Muscle layer of duodenum (tissue), 2 donors: ENCODE results near the gene POLR2J3.
"Not testable (repeated sequence)": the region's sequence is repeated elsewhere in the genome, so short reads cannot be mapped to it uniquely, and the experiment has no call there.

Experiments used
- H3K27ac ChIP-seq: one replicate; pipeline ENCODE4 v1.7.0; 2013; ENCODE audit warnings: mild to moderate bottlenecking, low read length
- H3K27me3 ChIP-seq: one replicate; pipeline ENCODE4 v1.7.0; 2013; ENCODE audit warnings: low read depth, mild to moderate bottlenecking, control low read depth, low read length
- H3K36me3 ChIP-seq, 2 donors: one replicate each; pipeline ENCODE4 v1.7.0; 2013; ENCODE audit warnings: low read length in 2 of 2, control low read depth in 1 of 2, mild to moderate bottlenecking in 1 of 2; ENCODE audit not compliant: insufficient read depth in 2 of 2, control insufficient read depth in 1 of 2
- H3K4me1 ChIP-seq, 2 donors: one replicate each; pipeline ENCODE4 v1.7.0; 2013; ENCODE audit warnings: low read length in 2 of 2, mild to moderate bottlenecking in 2 of 2, control low read depth in 1 of 2, moderate library complexity in 1 of 2; ENCODE audit not compliant: insufficient read depth in 2 of 2, control insufficient read depth in 1 of 2
- H3K4me3 ChIP-seq, 2 donors: one replicate each; pipeline ENCODE4 v1.7.0; 2013; ENCODE audit warnings: low read length in 2 of 2, low read depth in 1 of 2, mild to moderate bottlenecking in 1 of 2
- H3K9me3 ChIP-seq, 2 donors: one replicate each; pipeline ENCODE4 v1.7.0; 2013; ENCODE audit warnings: low read length in 2 of 2, control low read depth in 1 of 2, mild to moderate bottlenecking in 1 of 2; ENCODE audit not compliant: control insufficient read depth in 1 of 2
- donor health status: healthy.

Gene POLR2J3

DNA sequence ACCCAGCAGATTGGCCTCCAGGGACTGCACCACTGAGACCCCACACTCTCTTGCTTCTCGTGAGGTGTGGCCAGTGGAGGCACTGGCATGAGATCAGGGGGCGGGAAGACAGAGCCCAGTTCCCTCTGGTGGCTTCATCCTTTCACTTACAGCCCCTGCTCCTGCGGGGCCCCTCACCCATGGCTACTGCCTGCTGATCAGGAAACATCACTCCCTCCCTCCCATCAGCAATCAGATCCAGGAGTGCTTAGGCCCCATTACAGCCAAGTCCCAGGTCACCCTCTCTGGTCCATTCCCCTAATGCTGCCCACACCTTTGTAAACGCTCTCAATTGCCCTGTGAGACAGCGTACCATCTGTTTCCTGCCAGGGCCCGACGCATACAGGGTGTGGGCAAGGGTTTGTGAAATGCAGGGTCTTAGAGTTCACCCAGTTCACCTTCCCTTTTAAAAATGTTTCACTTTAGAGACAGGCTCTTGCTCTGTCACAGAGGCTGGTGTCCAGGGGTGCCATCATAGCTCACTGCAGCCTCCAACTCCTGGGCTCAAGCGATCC, 37.2 kb downstream of the POLR2J3 start:
- not testable (repeated sequence) for H3K27ac ChIP-seq, H3K4me3 ChIP-seq, H3K36me3 ChIP-seq, H3K4me1 ChIP-seq, H3K27me3 ChIP-seq, H3K9me3 ChIP-seq

DNA sequence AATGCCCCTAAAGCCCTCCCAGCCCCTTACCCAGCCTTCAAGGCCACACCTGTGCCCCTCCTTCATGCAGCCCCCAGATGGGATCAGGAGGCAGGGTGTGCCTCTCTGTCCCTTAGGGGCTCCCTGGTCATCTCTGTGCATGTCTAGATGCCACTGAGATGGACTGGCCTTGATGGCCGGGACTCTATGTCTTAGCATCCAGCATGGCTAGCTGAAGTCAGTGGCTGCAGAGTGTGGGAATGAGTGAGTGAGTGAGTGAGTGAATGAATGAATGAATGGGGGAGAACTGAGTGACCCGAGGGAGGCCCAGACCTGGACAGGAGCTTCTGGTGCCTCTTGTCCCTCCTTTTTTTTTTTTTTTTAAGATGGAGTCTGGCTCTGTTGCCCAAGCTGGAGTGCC, 40.3 kb downstream of the POLR2J3 start:
- not testable (repeated sequence) for H3K4me1 ChIP-seq, H3K36me3 ChIP-seq, H3K27me3 ChIP-seq, H3K9me3 ChIP-seq, H3K27ac ChIP-seq, H3K4me3 ChIP-seq

DNA sequence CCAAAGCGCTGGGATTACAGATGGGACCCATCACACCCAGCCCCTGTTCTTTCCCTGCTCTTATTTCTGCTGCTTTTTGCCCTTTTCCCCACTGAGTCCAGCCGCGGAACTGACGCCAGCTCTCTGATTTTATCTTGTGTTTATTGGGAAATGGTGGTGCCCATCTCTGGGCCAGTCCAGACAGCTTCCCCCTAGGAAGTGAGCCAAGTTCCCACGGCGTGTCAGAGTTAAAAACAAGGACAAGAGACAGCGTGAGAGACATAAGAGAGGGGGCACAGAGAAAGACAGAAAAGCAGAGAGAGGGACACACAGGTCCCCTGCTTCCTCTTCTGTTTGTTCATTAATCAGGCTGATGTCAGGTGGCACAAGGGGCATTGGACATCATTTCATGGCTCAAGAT, 40.8 kb downstream of the POLR2J3 start:
- H3K36me3 ChIP-seq, H3K4me3 ChIP-seq, H3K27ac ChIP-seq, H3K27me3 ChIP-seq, H3K9me3 ChIP-seq, H3K4me1 ChIP-seq: not testable (repeated sequence)

DNA sequence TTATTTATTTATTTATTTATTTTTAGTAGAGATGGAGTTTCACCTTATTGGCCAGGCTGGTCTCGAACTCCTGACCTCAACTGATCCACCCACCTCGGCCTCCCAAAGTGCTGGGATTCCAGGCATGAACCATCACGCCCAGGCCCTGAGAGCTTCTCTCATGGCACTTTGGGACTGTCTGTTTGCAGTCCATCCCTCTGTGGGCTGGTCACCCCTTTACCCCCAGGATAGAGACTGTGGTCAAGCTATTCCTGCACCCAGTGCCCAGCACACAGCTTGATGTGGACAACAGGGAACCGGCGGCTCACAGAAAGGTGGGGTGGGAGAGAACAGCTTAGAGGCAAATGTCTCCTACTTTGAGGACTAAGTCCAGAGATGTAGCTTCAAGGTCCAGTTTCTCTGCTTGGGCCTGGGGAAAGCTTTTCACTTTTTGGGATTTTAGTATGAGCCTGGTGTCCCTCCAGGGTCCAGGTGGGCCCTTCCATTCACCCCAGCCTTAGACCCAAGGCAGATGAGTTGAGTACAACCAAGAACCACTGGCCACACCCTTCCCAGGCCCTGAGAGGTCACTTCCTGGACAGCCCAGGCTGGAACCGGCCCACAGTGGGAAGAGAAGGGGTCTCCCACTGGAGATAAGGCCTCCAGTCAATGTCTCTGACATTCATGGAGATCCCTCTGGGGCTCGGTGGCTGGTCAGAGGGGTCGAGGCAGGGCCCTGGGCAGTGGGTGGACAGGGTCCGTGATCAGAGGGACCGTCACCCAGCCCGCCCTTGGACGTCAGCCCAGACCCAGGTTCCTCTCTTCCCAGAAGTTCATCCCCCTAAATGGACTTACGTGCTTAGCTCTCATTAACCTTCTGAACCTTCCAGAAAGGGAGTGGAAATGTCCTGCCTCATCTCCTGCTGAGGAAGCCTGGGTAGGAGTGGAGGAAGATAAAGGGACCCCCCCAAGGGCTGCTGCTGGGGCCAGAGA, 44.3 kb downstream of the POLR2J3 start:
- not testable (repeated sequence) for H3K36me3 ChIP-seq, H3K27me3 ChIP-seq, H3K4me1 ChIP-seq, H3K9me3 ChIP-seq, H3K27ac ChIP-seq, H3K4me3 ChIP-seq

DNA sequence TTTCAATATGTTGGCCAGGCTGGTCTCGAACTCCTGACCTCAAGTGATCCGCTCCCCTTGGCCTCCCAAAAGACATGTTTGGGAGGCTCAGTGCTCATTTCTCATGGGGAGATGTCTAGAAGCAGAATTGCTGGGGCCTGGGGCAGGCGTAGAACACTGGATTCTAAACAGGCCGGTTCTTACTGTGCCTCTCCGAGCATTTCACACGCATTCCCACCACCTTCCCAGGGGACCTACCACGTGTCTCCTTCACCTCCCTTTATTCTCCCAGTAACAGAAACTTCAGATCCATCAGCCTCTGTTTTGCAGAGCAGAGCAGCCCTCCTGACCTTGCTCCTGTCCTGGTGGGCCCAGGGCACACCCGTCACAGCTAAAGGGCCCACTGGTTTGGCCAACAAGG, 45.2 kb downstream of the POLR2J3 start:
- not testable (repeated sequence) for H3K4me3 ChIP-seq, H3K36me3 ChIP-seq, H3K9me3 ChIP-seq

DNA sequence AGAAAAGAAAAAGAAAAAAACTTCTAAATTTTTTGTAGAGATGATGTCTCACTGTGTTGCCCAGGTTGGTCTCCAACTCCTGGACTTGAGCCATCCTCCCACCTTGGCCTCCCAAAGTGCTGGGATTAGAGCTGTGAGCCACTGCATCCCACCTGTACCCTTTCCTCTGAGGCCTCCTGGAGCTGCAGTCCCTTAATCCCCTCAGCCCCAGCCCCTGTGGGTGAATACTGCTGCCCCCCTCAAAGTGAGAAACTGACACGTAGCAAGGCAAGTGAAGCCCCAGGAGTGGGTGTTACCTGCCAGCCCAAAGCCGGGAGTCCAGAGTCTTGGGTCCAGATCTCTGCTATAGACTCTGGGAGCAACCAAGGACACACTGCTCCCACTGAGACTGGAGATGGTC, 47.6 kb downstream of the POLR2J3 start:
- not testable (repeated sequence) for H3K27ac ChIP-seq, H3K27me3 ChIP-seq, H3K36me3 ChIP-seq, H3K9me3 ChIP-seq, H3K4me1 ChIP-seq, H3K4me3 ChIP-seq

More for the DNA sequence above, 45.2 kb downstream of the POLR2J3 start:
- H3K27me3 ChIP-seq, H3K27ac ChIP-seq, H3K4me1 ChIP-seq: not testable (repeated sequence)

DNA sequence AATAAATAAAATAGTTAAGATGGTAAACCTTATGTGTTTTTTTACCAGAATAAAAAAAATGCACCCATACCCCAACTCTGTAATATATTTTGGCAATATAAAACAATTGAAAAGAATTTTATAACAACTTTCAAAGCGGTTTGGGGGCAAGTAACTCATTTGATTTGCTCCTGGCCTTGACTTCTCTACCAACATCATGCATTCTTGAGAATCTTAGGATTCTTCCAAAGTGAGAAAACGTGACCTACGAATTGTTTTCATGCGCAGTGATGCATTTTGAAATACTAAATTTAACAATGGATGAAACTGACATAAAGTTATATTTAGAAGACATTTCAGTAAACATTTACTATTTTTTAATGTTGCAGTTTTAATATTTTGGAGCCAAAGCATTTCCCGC, 51.6 kb downstream of the POLR2J3 start:
- not testable (repeated sequence) for H3K36me3 ChIP-seq, H3K27ac ChIP-seq, H3K4me3 ChIP-seq, H3K9me3 ChIP-seq, H3K27me3 ChIP-seq, H3K4me1 ChIP-seq

DNA sequence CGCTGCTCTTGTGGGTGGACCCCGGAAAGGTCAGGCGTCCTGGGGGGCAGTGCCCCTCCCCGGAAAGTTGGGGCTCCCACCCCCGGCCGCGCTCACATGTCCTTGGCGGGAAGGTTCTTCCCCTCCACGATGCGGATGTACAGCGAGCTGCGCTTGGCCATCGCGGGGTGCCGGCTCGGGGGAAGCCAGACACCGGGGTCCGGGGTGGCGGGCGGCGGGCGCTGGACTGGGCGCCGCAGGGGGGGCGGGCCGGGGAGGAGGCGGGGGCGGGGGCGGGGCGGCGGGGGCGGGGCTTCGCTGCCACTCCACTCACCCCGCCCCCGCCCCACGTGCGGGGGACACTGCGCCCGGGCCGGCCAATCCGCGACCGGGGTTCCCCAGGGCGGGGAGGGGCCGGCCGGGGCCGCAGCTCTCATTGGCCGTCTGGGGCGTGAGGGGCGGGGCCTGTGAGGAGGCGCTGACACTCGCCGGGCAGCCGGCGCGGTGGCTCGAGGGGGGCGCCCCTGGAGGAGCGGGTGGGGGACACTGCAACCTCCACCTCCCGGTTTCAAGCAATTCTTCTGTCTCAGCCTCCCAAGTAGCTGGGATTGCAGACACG, 54.7 kb downstream of the POLR2J3 start, which contains the start of gene RASA4B:
Gene RASA4B (minus strand): TSS at position 228 of the 598 bp plus-strand sequence. CDS start 67 bp downstream, at position 161.
- not testable (repeated sequence) for H3K27me3 ChIP-seq, H3K27ac ChIP-seq, H3K36me3 ChIP-seq, H3K4me1 ChIP-seq, H3K4me3 ChIP-seq, H3K9me3 ChIP-seq
